Liver (tissue), 9 donors: ENCODE data around the gene IFNGR2. TPM values are rescaled to one million over a fixed set of nuclear protein-coding genes. Genes with fewer than 3 reads are reported as not detected.

Experiments used
- DNase-seq: peaks from one replicate; pipeline ENCODE4 v3.0.0-alpha.2; 2017; ENCODE audit warnings: low spot score
- H3K27ac ChIP-seq, 2 donors: one replicate each; pipeline ENCODE4 v1.7.0; 2013; ENCODE audit warnings: inconsistent platforms in 2 of 2, low read length in 2 of 2, control low read depth in 1 of 2, low read depth in 1 of 2, mild to moderate bottlenecking in 1 of 2
- H3K27me3 ChIP-seq, 4 donors: one replicate each; pipeline versions ENCODE4 v1.6.1 to v1.7.0; 2013; ENCODE audit warnings: low read length in 3 of 4, inconsistent platforms in 1 of 4, mild to moderate bottlenecking in 1 of 4, moderate library complexity in 1 of 4; ENCODE audit not compliant: control insufficient read depth in 4 of 4, insufficient read depth in 4 of 4
- H3K36me3 ChIP-seq, 4 donors: one replicate each; pipeline versions ENCODE4 v1.6.1 to v1.7.0; 2013; ENCODE audit warnings: low read length in 3 of 4, mild to moderate bottlenecking in 3 of 4, low read depth in 1 of 4, moderate library complexity in 1 of 4; ENCODE audit not compliant: control insufficient read depth in 4 of 4, insufficient read depth in 3 of 4
- H3K4me1 ChIP-seq, 4 donors: one replicate each; pipeline versions ENCODE4 v1.6.1 to v1.7.0; 2013; ENCODE audit warnings: low read length in 3 of 4, mild to moderate bottlenecking in 3 of 4, moderate library complexity in 1 of 4; ENCODE audit not compliant: control insufficient read depth in 4 of 4, insufficient read depth in 4 of 4
- H3K4me3 ChIP-seq, 3 donors: one replicate each; pipeline versions ENCODE4 v1.6.1 to v1.7.0; 2013; ENCODE audit warnings: low read length in 3 of 3, control low read depth in 1 of 3, low read depth in 1 of 3, mild to moderate bottlenecking in 1 of 3
- H3K9ac ChIP-seq, 2 donors: one replicate each; pipeline ENCODE4 v1.7.0; 2013; ENCODE audit warnings: low read length in 2 of 2, mild to moderate bottlenecking in 2 of 2, moderate library complexity in 2 of 2, control low read depth in 1 of 2, low read depth in 1 of 2
- H3K9me3 ChIP-seq, 4 donors: one replicate each; pipeline versions ENCODE4 v1.6.1 to v1.7.0; 2013; ENCODE audit warnings: low read length in 3 of 4; ENCODE audit not compliant: control insufficient read depth in 4 of 4
- CTCF ChIP-seq: fragments of 150-350 bp; IDR thresholded peaks from 2 replicates; pipeline ENCODE4 v1.5.1; 2017; ENCODE audit warnings: improper control_type of control experiment, low read depth, low read length; ENCODE audit not compliant: missing input control
- EGR1 ChIP-seq, 2 donors: IDR thresholded peaks; 2 replicates each; pipeline ENCODE4 v1.6.1; 2016 to 2018; ENCODE audit warnings: antibody characterized with exemption in 2 of 2, low read depth in 2 of 2
- FOXA1 ChIP-seq: IDR thresholded peaks from 2 replicates; pipeline ENCODE4 v1.6.1; 2016; ENCODE audit warnings: antibody characterized with exemption
- FOXA2 ChIP-seq: IDR thresholded peaks from 2 replicates; pipeline ENCODE4 v1.6.1; 2016; ENCODE audit warnings: antibody characterized with exemption
- GABPA ChIP-seq, 2 donors: IDR thresholded peaks in 1 of 2; conservative IDR thresholded peaks in 1 of 2; 2 replicates each; pipeline ENCODE4 v1.6.1; 2016; ENCODE audit warnings: antibody characterized with exemption in 2 of 2, mild to moderate bottlenecking in 1 of 2, moderate library complexity in 1 of 2
- HNF4A ChIP-seq, 2 donors: conservative IDR thresholded peaks; 2 replicates each; pipeline ENCODE4 v1.6.1; 2016; ENCODE audit warnings: antibody characterized with exemption in 2 of 2, mild to moderate bottlenecking in 2 of 2
- HNF4G ChIP-seq: IDR thresholded peaks from 2 replicates; pipeline ENCODE4 v1.6.1; 2016; ENCODE audit warnings: antibody characterized with exemption
- JUND ChIP-seq, 2 donors: IDR thresholded peaks; 2 replicates each; pipeline ENCODE4 v1.6.1; 2016; ENCODE audit warnings: antibody characterized with exemption in 2 of 2
- NR2F2 ChIP-seq: IDR thresholded peaks from 2 replicates; pipeline ENCODE4 v1.6.1; 2016; ENCODE audit warnings: antibody characterized with exemption
- RAD21 ChIP-seq, 2 donors: IDR thresholded peaks; 2 replicates each; pipeline ENCODE4 v1.6.1; 2016; ENCODE audit warnings: antibody characterized with exemption in 2 of 2, mild to moderate bottlenecking in 2 of 2
- RXRA ChIP-seq, 2 donors: IDR thresholded peaks; 2 replicates each; pipeline ENCODE4 v1.6.1; 2017 to 2018; ENCODE audit warnings: antibody characterized with exemption in 2 of 2, mild to moderate bottlenecking in 1 of 2
- SP1 ChIP-seq: IDR thresholded peaks from 2 replicates; pipeline ENCODE4 v1.6.1; 2018; ENCODE audit warnings: antibody characterized with exemption, mild to moderate bottlenecking
- TAF1 ChIP-seq: conservative IDR thresholded peaks from 2 replicates; pipeline ENCODE4 v1.6.1; 2016; ENCODE audit warnings: antibody characterized with exemption, mild to moderate bottlenecking
- YY1 ChIP-seq: IDR thresholded peaks from 2 replicates; pipeline ENCODE4 v1.6.1; 2016; ENCODE audit warnings: antibody characterized with exemption, mild to moderate bottlenecking
- ZBTB33 ChIP-seq: IDR thresholded peaks from 2 replicates; pipeline ENCODE4 v1.6.1; 2016; ENCODE audit warnings: antibody characterized with exemption
- WGBS: extraction: QIAGEN DNeasy Blood & Tissue Kit; methylation state at CpG from one replicate; pipeline ENCODE4 v1.1.7; 2013; 5-methylcytosine and 5-hydroxymethylcytosine counted together
- polyA plus RNA-seq, 2 donors: library from polyadenylated mRNA; stranded (reverse) in 1 of 2; unstranded in 1 of 2; fragments of 200-250 nt in 1 of 2; fragments of >200 nt in 1 of 2; fragmentation: Nextera tagmentation in 1 of 2; extraction: Ambion mirVana in 1 of 2; gene quantifications; one replicate each; pipeline versions ENCODE4 v1.2.1 to v1.2.3, GENCODE V29; 2013 to 2015
- total RNA-seq, 2 donors: library from RNA; depleted of rRNA; stranded (reverse); fragments of >200 nt; gene quantifications; one replicate each; pipeline ENCODE4 v1.2.3, GENCODE V29; 2014
- TF ChIP-seq, protein P1 (sequence below): IDR thresholded peaks from 2 replicates; pipeline ENCODE4 v1.6.1; 2016; ENCODE audit warnings: antibody characterized with exemption, mild to moderate bottlenecking
- TF ChIP-seq, protein P2 (sequence below): IDR thresholded peaks from 2 replicates; pipeline ENCODE4 v1.6.1; 2016; ENCODE audit warnings: antibody characterized with exemption
- donor health status: healthy.
- donor health status: healthy.
- donor health status: healthy.
- donor health status: healthy.
- donor health status: healthy.

Gene IFNGR2
- total and polyA plus RNA-seq, 4 donors = 23.0 to 24.3 (median 23.4) TPM

GRCh38 chr21:33452362-33452761 is 49.1 kb downstream of the IFNGR2 start:
- WGBS = 97% methylated on average over 3 of the region's 3 CpGs
- H3K4me1 ChIP-seq = peaks cover 0 to 16% (median 10%) of the 10 kb centered on the region in 4 donors
- peaks cover 0 to 2% (median 0%) of the 10 kb centered on the region in 4 donors for H3K36me3 ChIP-seq
- H3K27me3 ChIP-seq = no peaks in the 10 kb centered on the region
- TF ChIP-seq RXRA (IDR thresholded peaks at IDR 0.05) (no peak), RAD21 (IDR thresholded peaks at IDR 0.05) (no peak), JUND (IDR thresholded peaks at IDR 0.05) (no peak), FOXA2 (no peak), ZBTB33 (no peak), SP1 (no peak), TAF1 (no peak), HNF4A (conservative IDR thresholded peaks at IDR 0.05) (no peak)
- no peaks in the 10 kb centered on the region for H3K9me3 ChIP-seq
- no peak for DNase-seq
- no peak overlapping the region for H3K9ac ChIP-seq
- H3K27ac ChIP-seq = no peak overlapping the region
- no peak overlapping the region for H3K4me3 ChIP-seq

- H3K27me3 ChIP-seq = no peaks in the 10 kb centered on the region
Measured at GRCh38 chr21:33455686-33456446, 52.7 kb downstream of the IFNGR2 start.

More at GRCh38 chr21:33455686-33456446, 52.7 kb downstream of the IFNGR2 start:
- Histone ChIP-seq H3K9me3 (no peaks in the 10 kb centered on the region), H3K36me3 (peaks cover 0 to 4% (median 1%) of the 10 kb centered on the region in 4 donors), H3K4me1 (peaks cover 0 to 12% (median 10%) of the 10 kb centered on the region in 4 donors), H3K9ac (peak overlapping the region in 1 of 2 donors; percentile 14), H3K27ac (no peak overlapping the region), H3K4me3 (no peak overlapping the region)
- TF ChIP-seq GABPA (IDR thresholded peaks at IDR 0.05 in 1 of 2, conservative IDR thresholded peaks at IDR 0.05 in 1 of 2) = no peak
- no peak for TF ChIP-seq SP1
- no peak for TF ChIP-seq FOXA2
- TF ChIP-seq JUND (IDR thresholded peaks at IDR 0.05) = no peak
- no peak for TF ChIP-seq FOXA1
- no peak for TF ChIP-seq RAD21 (IDR thresholded peaks at IDR 0.05)
- no peak for TF ChIP-seq ZBTB33
- TF ChIP-seq, protein P1, sequence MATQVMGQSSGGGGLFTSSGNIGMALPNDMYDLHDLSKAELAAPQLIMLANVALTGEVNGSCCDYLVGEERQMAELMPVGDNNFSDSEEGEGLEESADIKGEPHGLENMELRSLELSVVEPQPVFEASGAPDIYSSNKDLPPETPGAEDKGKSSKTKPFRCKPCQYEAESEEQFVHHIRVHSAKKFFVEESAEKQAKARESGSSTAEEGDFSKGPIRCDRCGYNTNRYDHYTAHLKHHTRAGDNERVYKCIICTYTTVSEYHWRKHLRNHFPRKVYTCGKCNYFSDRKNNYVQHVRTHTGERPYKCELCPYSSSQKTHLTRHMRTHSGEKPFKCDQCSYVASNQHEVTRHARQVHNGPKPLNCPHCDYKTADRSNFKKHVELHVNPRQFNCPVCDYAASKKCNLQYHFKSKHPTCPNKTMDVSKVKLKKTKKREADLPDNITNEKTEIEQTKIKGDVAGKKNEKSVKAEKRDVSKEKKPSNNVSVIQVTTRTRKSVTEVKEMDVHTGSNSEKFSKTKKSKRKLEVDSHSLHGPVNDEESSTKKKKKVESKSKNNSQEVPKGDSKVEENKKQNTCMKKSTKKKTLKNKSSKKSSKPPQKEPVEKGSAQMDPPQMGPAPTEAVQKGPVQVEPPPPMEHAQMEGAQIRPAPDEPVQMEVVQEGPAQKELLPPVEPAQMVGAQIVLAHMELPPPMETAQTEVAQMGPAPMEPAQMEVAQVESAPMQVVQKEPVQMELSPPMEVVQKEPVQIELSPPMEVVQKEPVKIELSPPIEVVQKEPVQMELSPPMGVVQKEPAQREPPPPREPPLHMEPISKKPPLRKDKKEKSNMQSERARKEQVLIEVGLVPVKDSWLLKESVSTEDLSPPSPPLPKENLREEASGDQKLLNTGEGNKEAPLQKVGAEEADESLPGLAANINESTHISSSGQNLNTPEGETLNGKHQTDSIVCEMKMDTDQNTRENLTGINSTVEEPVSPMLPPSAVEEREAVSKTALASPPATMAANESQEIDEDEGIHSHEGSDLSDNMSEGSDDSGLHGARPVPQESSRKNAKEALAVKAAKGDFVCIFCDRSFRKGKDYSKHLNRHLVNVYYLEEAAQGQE = no peak
- no peak for TF ChIP-seq HNF4A (conservative IDR thresholded peaks at IDR 0.05)
- no peak for TF ChIP-seq CTCF
- TF ChIP-seq EGR1 (IDR thresholded peaks at IDR 0.05; ENCODE audit: low read depth in 2 of 2) = no peak
- TF ChIP-seq, protein P2, sequence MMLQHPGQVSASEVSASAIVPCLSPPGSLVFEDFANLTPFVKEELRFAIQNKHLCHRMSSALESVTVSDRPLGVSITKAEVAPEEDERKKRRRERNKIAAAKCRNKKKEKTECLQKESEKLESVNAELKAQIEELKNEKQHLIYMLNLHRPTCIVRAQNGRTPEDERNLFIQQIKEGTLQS = no peak
- no peak for TF ChIP-seq RXRA (IDR thresholded peaks at IDR 0.05)
- TF ChIP-seq NR2F2 = no peak
- no peak for TF ChIP-seq TAF1
- TF ChIP-seq HNF4G = no peak
- TF ChIP-seq YY1 = no peak
- DNase-seq = no peak
- WGBS = 65% methylated on average over 6 of the region's 6 CpGs
